GM11168 (cell line): ENCODE data around the gene ZNF79.

Experiments
- in situ Hi-C: fragments of 300-500 bp; cut with MboI; formaldehyde crosslinking; loops from one replicate; pipeline ENCODE4 v1.12.0; 2022; ENCODE audit warnings: low sequenced_read_pairs; ENCODE audit not compliant: unreplicated experiment

The ZNF79 gene

DNA sequence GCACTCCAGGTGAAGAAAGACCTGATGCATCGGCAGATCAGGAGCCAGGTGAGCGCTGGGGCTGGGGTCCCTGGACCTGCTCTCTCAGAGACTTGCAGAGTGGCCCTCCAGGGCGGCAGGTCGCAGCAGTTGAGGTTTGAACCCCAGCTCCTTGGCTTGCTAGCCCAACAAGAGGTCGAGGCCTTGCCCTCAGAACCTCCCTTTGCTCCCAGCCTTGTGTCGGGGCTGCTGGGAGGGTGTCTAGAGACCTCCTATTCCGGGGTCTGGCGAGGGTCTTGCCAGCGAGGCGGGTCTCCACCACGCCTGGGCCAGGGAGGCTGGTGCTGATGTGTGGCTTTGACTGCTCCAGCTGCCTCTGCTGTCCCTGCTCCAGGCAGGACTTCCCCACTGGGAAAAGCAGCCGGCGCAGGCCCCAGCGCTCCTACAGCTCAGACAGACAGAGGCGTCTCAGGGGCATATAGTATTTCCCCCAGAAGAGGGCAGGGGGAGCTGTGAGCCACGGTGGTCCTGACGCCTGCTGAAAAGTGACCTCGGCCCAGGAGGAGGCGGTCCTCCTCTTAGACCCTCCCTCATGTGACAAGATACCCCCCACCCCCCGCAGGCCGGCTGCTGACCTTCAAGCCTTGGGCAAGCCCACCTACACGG is 65.4 kb downstream of the ZNF79 start:
- in situ Hi-C loops: no loop called here

GRCh38 chr9:127490535-127491230 is 66.5 kb downstream of the ZNF79 start:
- in situ Hi-C loops: no loop called here

- in situ Hi-C loops: no loop called here
These were observed 67.3 kb downstream of the ZNF79 start for GRCh38 chr9:127491516-127491915.

GRCh38 chr9:127492616-127493015 is 68.4 kb downstream of the ZNF79 start:
- in situ Hi-C loops: no loop called here

GRCh38 chr9:127493592-127494303 is 69.6 kb downstream of the ZNF79 start:
- in situ Hi-C loops: no loop called here

GRCh38 chr9:127494304-127494702 is 70.1 kb downstream of the ZNF79 start:
- in situ Hi-C loops: no loop called here
